Sigmoid colon (tissue), 7 donors: ENCODE measurements around the gene GDF10. TPM values are rescaled to one million over a fixed set of nuclear protein-coding genes. Genes with fewer than 3 reads are reported as not detected.

Experiments
- DNase-seq: peaks from one replicate; pipeline ENCODE4 v3.0.0-alpha.2; 2019
- H3K27ac ChIP-seq, 4 donors: fragments of 200-600 bp; sonication (generic); one replicate each; pipeline ENCODE4 v1.5.1; 2016 to 2019; ENCODE audit warnings: mild to moderate bottlenecking in 1 of 4
- H3K27me3 ChIP-seq, 3 donors: fragments of 200-600 bp; sonication (generic); one replicate each; pipeline ENCODE4 v1.5.1; 2019; ENCODE audit warnings: mild to moderate bottlenecking in 1 of 3
- H3K36me3 ChIP-seq, 4 donors: fragments of 200-600 bp; sonication (generic); one replicate each; pipeline ENCODE4 v1.5.1; 2016 to 2019
- H3K4me1 ChIP-seq, 4 donors: fragments of 200-600 bp; sonication (generic); one replicate each; pipeline ENCODE4 v1.5.1; 2017 to 2019
- H3K4me3 ChIP-seq, 4 donors: fragments of 200-600 bp; sonication (generic); one replicate each; pipeline ENCODE4 v1.5.1; 2017 to 2019; ENCODE audit warnings: mild to moderate bottlenecking in 2 of 4, moderate library complexity in 1 of 4
- H3K9me3 ChIP-seq, 4 donors: fragments of 200-600 bp in 3 of 4; sonication (generic) in 3 of 4; one replicate each; pipeline versions ENCODE4 v1.5.1 to v1.6.1; 2013 to 2019
- CTCF ChIP-seq, 4 experiments: fragments of 450-650 bp in 3 of 4; fragments of 200-600 bp in 1 of 4; IDR thresholded peaks; one replicate each; pipeline ENCODE4 v1.5.1; 2016 to 2019; ENCODE audit warnings: antibody characterized with exemption in 4 of 4, mild to moderate bottlenecking in 3 of 4, moderate library complexity in 2 of 4
- EP300 ChIP-seq, 4 donors: sonication (generic); formaldehyde crosslinking; IDR thresholded peaks; one replicate each; pipeline ENCODE4 v1.6.1; 2017; ENCODE audit warnings: antibody characterized with exemption in 4 of 4
- POLR2A ChIP-seq, 2 donors: fragments of 450-650 bp; IDR thresholded peaks; one replicate each; pipeline ENCODE4 v1.6.1; 2016; ENCODE audit warnings: antibody characterized with exemption in 2 of 2, mild to moderate bottlenecking in 2 of 2, moderate library complexity in 2 of 2
- POLR2AphosphoS5 ChIP-seq, 4 donors: sonication (generic); formaldehyde crosslinking; IDR thresholded peaks; one replicate each; pipeline ENCODE4 v1.6.1; 2017; ENCODE audit warnings: antibody characterized with exemption in 4 of 4
- WGBS, 2 donors: extraction: QIAGEN DNeasy Blood & Tissue Kit; methylation state at CpG; one replicate each; pipeline ENCODE4 v1.1.7; 2013; 5-methylcytosine and 5-hydroxymethylcytosine counted together
- intact Hi-C: fragments of 100-400 bp; cut with DNase I; formaldehyde crosslinking; loops from one replicate; pipeline ENCODE4 v1.15.1; 2023
- polyA plus RNA-seq, 3 donors: library from polyadenylated mRNA; stranded (reverse); fragments of 200-250 nt; gene quantifications; one replicate each; pipeline ENCODE4 v1.2.3, GENCODE V29; 2013
- total RNA-seq, 4 donors: library from RNA; depleted of rRNA; stranded (reverse); fragments of >200 nt; gene quantifications; one replicate each; pipeline ENCODE4 v1.1.0, GENCODE V29; 2016
- donor health status: healthy with polysubstance abuse.
- donor health status: Bipolar disorder and iron deficiency.
- donor health status: healthy.

GDF10 gene
- total and polyA plus RNA-seq, 7 donors: 0.67 to 11.9 (median 4.4) TPM; not detected in 2

GRCh38 chr10:47297866-47298540 is 2.0 kb upstream of the GDF10 start:
- TF ChIP-seq CTCF (IDR thresholded peaks at IDR 0.05): no peak
- TF ChIP-seq POLR2A (IDR thresholded peaks at IDR 0.05): no peak
- no peak for TF ChIP-seq POLR2AphosphoS5 (IDR thresholded peaks at IDR 0.05)
- no peak for TF ChIP-seq EP300 (IDR thresholded peaks at IDR 0.05)
- DNase-seq: peak; percentile 40
- Histone ChIP-seq H3K36me3 (no peaks in the 10 kb centered on the region), H3K4me1 (peaks cover 0 to 19% (median 12%) of the 10 kb centered on the region in 4 donors), H3K9me3 (no peaks in the 10 kb centered on the region), H3K27me3 (peaks cover 9 to 37% (median 28%) of the 10 kb centered on the region in 3 donors), H3K27ac (peak overlapping the region in 1 of 4 donors; percentile 27), H3K4me3 (no peak overlapping the region)
- 86 to 89% methylated on average over 12 of the region's 12 CpGs for WGBS, 2 donors
- intact Hi-C loops: no loop called here

GRCh38 chr10:47298715-47299114 is 1.3 kb upstream of the GDF10 start:
- intact Hi-C loops: no loop called here
- no peak for DNase-seq
- Histone ChIP-seq H3K4me3 (no peak overlapping the region), H3K36me3 (no peaks in the 10 kb centered on the region), H3K27ac (peak overlapping the region in 1 of 4 donors; percentile 27), H3K4me1 (peaks cover 0 to 19% (median 12%) of the 10 kb centered on the region in 4 donors), H3K9me3 (no peaks in the 10 kb centered on the region), H3K27me3 (peaks cover 9 to 40% (median 30%) of the 10 kb centered on the region in 3 donors)
- peak in 1 of 4 donors; percentile 15 for TF ChIP-seq POLR2AphosphoS5 (IDR thresholded peaks at IDR 0.05)
- no peak for TF ChIP-seq EP300 (IDR thresholded peaks at IDR 0.05)
- WGBS, 2 donors: 90% methylated on average over 1 of the region's 1 CpG

- TF ChIP-seq POLR2AphosphoS5 (IDR thresholded peaks at IDR 0.05) (no peak), EP300 (IDR thresholded peaks at IDR 0.05) (no peak), CTCF (IDR thresholded peaks at IDR 0.05) (no peak), POLR2A (IDR thresholded peaks at IDR 0.05) (no peak)
- no peak for DNase-seq
- H3K27me3 ChIP-seq: peaks cover 9 to 40% (median 30%) of the 10 kb centered on the region in 3 donors
- H3K9me3 ChIP-seq: no peaks in the 10 kb centered on the region
- peak overlapping the region; percentile 16 to 45 (median 38) for H3K4me3 ChIP-seq
- no peak overlapping the region for H3K27ac ChIP-seq
- intact Hi-C loops: no loop called here
- H3K4me1 ChIP-seq: peaks cover 0 to 19% (median 12%) of the 10 kb centered on the region in 4 donors
- H3K36me3 ChIP-seq: no peaks in the 10 kb centered on the region
- WGBS, 2 donors: 5% methylated on average over 57 of the region's 57 CpGs
These were observed 483 bp downstream of the GDF10 start for GRCh38 chr10:47300429-47300931.

GRCh38 chr10:47301833-47302232 is 1.8 kb downstream of the GDF10 start:
- Histone ChIP-seq H3K27me3 (peaks cover 9 to 45% (median 30%) of the 10 kb centered on the region in 3 donors), H3K36me3 (no peaks in the 10 kb centered on the region)
- 84 to 85% methylated on average over 2 of the region's 2 CpGs for whole genome bisulfite sequencing, 2 donors

More at GRCh38 chr10:47301833-47302232, 1.8 kb downstream of the GDF10 start:
- intact Hi-C loops: no loop called here
- TF ChIP-seq POLR2AphosphoS5 (IDR thresholded peaks at IDR 0.05): no peak
- TF ChIP-seq EP300 (IDR thresholded peaks at IDR 0.05): no peak
- no peak for TF ChIP-seq CTCF (IDR thresholded peaks at IDR 0.05)
- no peak for TF ChIP-seq POLR2A (IDR thresholded peaks at IDR 0.05)
- no peaks in the 10 kb centered on the region for H3K9me3 ChIP-seq
- peaks cover 0 to 19% (median 12%) of the 10 kb centered on the region in 4 donors for H3K4me1 ChIP-seq
- DNase-seq: no peak
- no peak overlapping the region for H3K27ac ChIP-seq
- H3K4me3 ChIP-seq: peak overlapping the region in 1 of 4 donors; percentile 39
